CD14-positive monocyte (primary cell): Measurements from ENCODE around the gene CDH13. TPM values are rescaled to one million over a fixed set of nuclear protein-coding genes. Genes with fewer than 3 reads are reported as not detected.

Experiments
- DNase-seq, 3 donors: peaks; one replicate each; pipeline ENCODE4 v3.0.0-alpha.2; 2011 to 2022
- H2AFZ ChIP-seq: 2 replicates; pipeline ENCODE4 v1.6.0; 2012; ENCODE audit warnings: mild to moderate bottlenecking, low read depth, low read length, inconsistent platforms; ENCODE audit not compliant: insufficient read depth, poor library complexity, severe bottlenecking
- H3K27ac ChIP-seq, 2 donors: 1 replicate in 1 of 2; 2 replicates in 1 of 2; pipeline ENCODE4 v1.5.1; 2012 to 2013; ENCODE audit warnings: low read length in 2 of 2, control low read depth in 1 of 2, inconsistent platforms in 1 of 2, low read depth in 1 of 2, mild to moderate bottlenecking in 1 of 2
- H3K27me3 ChIP-seq, 2 donors: one replicate each; pipeline versions ENCODE4 v1.6.0 to v1.6.1; 2011 to 2013; ENCODE audit warnings: low read length in 2 of 2; ENCODE audit not compliant: control insufficient read depth in 2 of 2, insufficient read depth in 2 of 2
- H3K36me3 ChIP-seq, 2 donors: replicated peaks in 1 of 2; 1 replicate in 1 of 2; 2 replicates in 1 of 2; pipeline versions ENCODE4 v1.5.1 to v1.6.1; 2012 to 2013; ENCODE audit warnings: low read length in 2 of 2, control low read depth in 1 of 2, inconsistent platforms in 1 of 2, mild to moderate bottlenecking in 1 of 2; ENCODE audit not compliant: insufficient read depth in 2 of 2, control insufficient read depth in 1 of 2
- H3K4me1 ChIP-seq, 2 donors: 1 replicate in 1 of 2; 2 replicates in 1 of 2; pipeline versions ENCODE4 v1.5.1 to v1.6.1; 2012 to 2013; ENCODE audit warnings: low read length in 2 of 2, control low read depth in 1 of 2, inconsistent platforms in 1 of 2, mild to moderate bottlenecking in 1 of 2, moderate library complexity in 1 of 2; ENCODE audit not compliant: insufficient read depth in 2 of 2, control insufficient read depth in 1 of 2
- H3K4me2 ChIP-seq: replicated peaks from 2 replicates; pipeline ENCODE3; 2012; ENCODE audit warnings: low read length, moderate library complexity, mild to moderate bottlenecking; ENCODE audit not compliant: poor library complexity, severe bottlenecking; ENCODE audit errors: extremely low read depth
- H3K4me3 ChIP-seq, 3 experiments: fragments of 200-600 bp in 1 of 3; sonication (generic) in 1 of 3; replicated peaks in 1 of 3; 1 replicate in 2 of 3; 2 replicates in 1 of 3; pipeline ENCODE4 v1.5.1; 2011 to 2013; ENCODE audit warnings: low read length in 3 of 3, mild to moderate bottlenecking in 3 of 3, control low read depth in 2 of 3, low read depth in 2 of 3, inconsistent platforms in 1 of 3, moderate library complexity in 1 of 3
- H3K79me2 ChIP-seq: 2 replicates; pipeline ENCODE4 v1.6.0; 2012; ENCODE audit warnings: mild to moderate bottlenecking, control low read depth, inconsistent platforms, low read length, moderate library complexity; ENCODE audit not compliant: insufficient read depth
- H3K9ac ChIP-seq: 2 replicates; pipeline ENCODE4 v1.6.0; 2017; ENCODE audit warnings: low read length, mild to moderate bottlenecking; ENCODE audit not compliant: insufficient read depth, poor library complexity, severe bottlenecking
- H3K9me3 ChIP-seq, 2 donors: replicated peaks in 1 of 2; 1 replicate in 1 of 2; 2 replicates in 1 of 2; pipeline versions ENCODE4 v1.5.1 to v1.6.1; 2012 to 2013; ENCODE audit warnings: low read length in 2 of 2, control low read depth in 1 of 2; ENCODE audit not compliant: control insufficient read depth in 1 of 2, insufficient read depth in 1 of 2
- H4K20me1 ChIP-seq: 2 replicates; pipeline ENCODE4 v1.6.0; 2012; ENCODE audit warnings: mild to moderate bottlenecking, low read length, control low read depth, moderate library complexity; ENCODE audit not compliant: insufficient read depth
- H3K27ac Mint-ChIP-seq, 7 donors: one replicate each; pipeline ENCODE4 v1.8.0; 2020; ENCODE audit warnings: mild to moderate bottlenecking in 7 of 7, mixed read lengths in 7 of 7, moderate library complexity in 6 of 7, inconsistent platforms in 2 of 7
- H3K27me3 Mint-ChIP-seq, 3 donors: one replicate each; pipeline ENCODE4 v1.8.0; 2021 to 2022; ENCODE audit warnings: low read depth in 3 of 3, mild to moderate bottlenecking in 3 of 3, mixed read lengths in 3 of 3, moderate library complexity in 3 of 3, inconsistent platforms in 1 of 3
- H3K36me3 Mint-ChIP-seq, 2 donors: one replicate each; pipeline ENCODE4 v1.8.0; 2020; ENCODE audit warnings: mixed read lengths in 2 of 2, inconsistent platforms in 1 of 2, mild to moderate bottlenecking in 1 of 2
- H3K4me1 Mint-ChIP-seq: one replicate; pipeline ENCODE4 v1.8.0; 2020; ENCODE audit warnings: mild to moderate bottlenecking, mixed read lengths
- H3K4me3 Mint-ChIP-seq, 2 donors: one replicate each; pipeline ENCODE4 v1.8.0; 2020; ENCODE audit warnings: mild to moderate bottlenecking in 2 of 2, mixed read lengths in 2 of 2, moderate library complexity in 1 of 2
- H3K9me3 Mint-ChIP-seq, 7 donors: one replicate each; pipeline ENCODE4 v1.8.0; 2020 to 2022; ENCODE audit warnings: mixed read lengths in 7 of 7, mild to moderate bottlenecking in 6 of 7, moderate library complexity in 6 of 7, inconsistent platforms in 2 of 7
- CTCF ChIP-seq: fragments of 200-600 bp; IDR thresholded peaks from one replicate; pipeline ENCODE4 v1.8.0; 2022; ENCODE audit warnings: antibody characterized with exemption, mild to moderate bottlenecking
- WGBS: methylation state at CpG from one replicate; pipeline ENCODE4 v1.1.5; 2013; ENCODE audit warnings: missing lambda C conversion rate; ENCODE audit not compliant: insufficient coverage; 5-methylcytosine and 5-hydroxymethylcytosine counted together
- intact Hi-C, 2 donors: fragments of 100-400 bp; cut with micrococcal nuclease; formaldehyde crosslinking; loops; one replicate each; pipeline versions ENCODE4 v1.15.0 to v1.15.1; 2023
- polyA plus RNA-seq, 3 donors: library from polyadenylated mRNA; depleted of rRNA in 1 of 3; unstranded in 2 of 3; stranded (reverse) in 1 of 3; fragments of 300-500 nt in 2 of 3; fragments of >200 nt in 1 of 3; fragmentation: Illumina TruSeq in 2 of 3; gene quantifications; 1 replicate in 2 of 3; 2 replicates in 1 of 3; pipeline ENCODE4 v1.2.3, GENCODE V29; 2012 to 2021

Gene CDH13
- polyA plus RNA-seq, 3 donors = 0.13 to 0.19 TPM; not detected in 1

GRCh38 chr16:83118365-83118764, 491.6 kb downstream of the CDH13 start:
- Histone ChIP-seq H3K79me2 (no peaks in the 10 kb centered on the region), H3K4me2 (no peak overlapping the region), H3K27ac (no peak overlapping the region), H3K27me3 (peaks cover 0 to 26% of the 10 kb centered on the region in 2 donors), H2AFZ (no peak overlapping the region), H3K36me3 (no peaks in the 10 kb centered on the region), H3K4me3 (no peak overlapping the region), H4K20me1 (no peaks in the 10 kb centered on the region), H3K4me1 (peaks cover 14 to 28% of the 10 kb centered on the region in 2 donors), H3K9me3 (no peaks in the 10 kb centered on the region), H3K9ac (no peak overlapping the region)
- WGBS = 62% methylated on average over 8 of the region's 8 CpGs
- peaks cover 4 to 22% (median 19%) of the 10 kb centered on the region in 3 donors for H3K27me3 Mint-ChIP-seq
- intact Hi-C loops = no loop called here
- TF ChIP-seq CTCF = no peak
- no peaks in the 10 kb centered on the region for H3K36me3 Mint-ChIP-seq
- no peak overlapping the region for H3K27ac Mint-ChIP-seq
- H3K4me3 Mint-ChIP-seq = no peak overlapping the region
- H3K4me1 Mint-ChIP-seq = no peaks in the 10 kb centered on the region
- H3K9me3 Mint-ChIP-seq = peaks cover 0 to 5% (median 0%) of the 10 kb centered on the region in 7 donors
- DNase-seq = no peak

GRCh38 chr16:83125999-83126568, 499.3 kb downstream of the CDH13 start:
- no peak overlapping the region for H3K4me2 ChIP-seq

More at GRCh38 chr16:83125999-83126568, 499.3 kb downstream of the CDH13 start:
- Histone ChIP-seq H3K9me3 (peaks cover 15 to 23% of the 10 kb centered on the region in 2 donors), H3K4me3 (no peak overlapping the region), H3K27ac (no peak overlapping the region), H2AFZ (no peak overlapping the region), H3K79me2 (no peaks in the 10 kb centered on the region), H3K27me3 (peaks cover 0 to 10% of the 10 kb centered on the region in 2 donors), H3K4me1 (no peaks in the 10 kb centered on the region), H3K9ac (no peak overlapping the region), H4K20me1 (no peaks in the 10 kb centered on the region), H3K36me3 (no peaks in the 10 kb centered on the region)
- H3K27me3 Mint-ChIP-seq = peaks cover 24 to 31% (median 24%) of the 10 kb centered on the region in 3 donors
- intact Hi-C loops = no loop called here
- no peak overlapping the region for H3K27ac Mint-ChIP-seq
- TF ChIP-seq CTCF = no peak
- DNase-seq = no peak
- no peaks in the 10 kb centered on the region for H3K36me3 Mint-ChIP-seq
- WGBS = 79% methylated on average over 5 of the region's 6 CpGs
- H3K4me1 Mint-ChIP-seq = no peaks in the 10 kb centered on the region
- peak overlapping the region in 1 of 2 donors; percentile 4 for H3K4me3 Mint-ChIP-seq
- H3K9me3 Mint-ChIP-seq = peaks cover 15 to 35% (median 18%) of the 10 kb centered on the region in 7 donors
